H1 (cell line): ENCODE data around the gene RETREG3. TPM values are rescaled to one million over a fixed set of nuclear protein-coding genes. Genes with fewer than 3 reads are reported as not detected.

Source experiments
- CTCF ChIA-PET: fragments of 300-600 bp; sonication (Branson Sonifier 250); formaldehyde crosslinking; loops from one replicate; lab custom pipeline; 2021; ENCODE audit not compliant: partially characterized antibody; lab: Charles Lee
- POLR2A ChIA-PET: fragments of 300-600 bp; sonication (Branson Sonifier 250); formaldehyde crosslinking; loops from one replicate; lab custom pipeline; 2021; ENCODE audit warnings: inconsistent platforms; ENCODE audit not compliant: partially characterized antibody; lab: Charles Lee
- DNase-seq, 2 experiments: peaks; one replicate each; pipeline versions ENCODE4 v3.0.0 to v3.0.0-alpha.2; 2010 to 2022; ENCODE audit warnings: low spot score in 2 of 2, low read depth in 1 of 2, mixed read lengths in 1 of 2
- FAIRE-seq: peaks from 2 replicates; lab custom pipeline; 2011; peaks lifted over from hg19 to GRCh38; lab: Jason Lieb, UNC
- H2AFZ ChIP-seq: 2 replicates; pipeline ENCODE4 v1.8.1; 2012; ENCODE audit warnings: low read length, inconsistent platforms
- H2AK5ac ChIP-seq: 2 replicates; pipeline ENCODE4 v1.6.1; 2013; ENCODE audit warnings: low read depth, low read length
- H2BK120ac ChIP-seq: replicated peaks from 2 replicates; pipeline ENCODE3; 2013; ENCODE audit warnings: low read depth, low read length, inconsistent platforms
- H2BK12ac ChIP-seq: 2 replicates; pipeline ENCODE4 v1.6.1; 2013; ENCODE audit warnings: low read depth, low read length
- H2BK15ac ChIP-seq: 2 replicates; pipeline ENCODE4 v1.6.1; 2013; ENCODE audit warnings: low read length
- H2BK20ac ChIP-seq: 2 replicates; pipeline ENCODE4 v1.6.1; 2013; ENCODE audit warnings: low read length
- H2BK5ac ChIP-seq: 2 replicates; pipeline ENCODE4 v1.6.1; 2013; ENCODE audit warnings: low read depth, low read length
- H3K14ac ChIP-seq: 2 replicates; pipeline ENCODE4 v1.6.1; 2013; ENCODE audit warnings: inconsistent platforms; ENCODE audit not compliant: insufficient read length
- H3K18ac ChIP-seq: 2 replicates; pipeline ENCODE4 v1.6.1; 2013; ENCODE audit warnings: low read length; ENCODE audit errors: extremely low read depth
- H3K23ac ChIP-seq: 2 replicates; pipeline ENCODE4 v1.6.1; 2013; ENCODE audit warnings: inconsistent platforms; ENCODE audit not compliant: insufficient read length
- H3K23me2 ChIP-seq: 2 replicates; pipeline ENCODE4 v1.6.1; 2013; ENCODE audit warnings: low read depth, low read length
- H3K27ac ChIP-seq: 2 replicates; pipeline ENCODE4 v1.6.1; 2011; ENCODE audit warnings: low read depth, low read length, inconsistent platforms
- H3K27me3 ChIP-seq, 4 experiments: replicated peaks in 1 of 4; 1 replicate in 1 of 4; 2 replicates in 3 of 4; pipeline versions ENCODE4 v1.6.1 to v1.8.1; 2011 to 2013; ENCODE audit warnings: low read length in 3 of 4, mild to moderate bottlenecking in 3 of 4, inconsistent platforms in 2 of 4, mixed read lengths in 2 of 4, moderate library complexity in 1 of 4; ENCODE audit not compliant: control insufficient read depth in 3 of 4, insufficient read depth in 3 of 4; ENCODE audit errors: extremely low read depth in 1 of 4
- H3K36me3 ChIP-seq, 4 experiments: 2 replicates each; pipeline versions ENCODE4 v1.6.1 to v1.8.1; 2011 to 2013; ENCODE audit warnings: mild to moderate bottlenecking in 4 of 4, low read length in 3 of 4, moderate library complexity in 2 of 4, control low read depth in 1 of 4, inconsistent platforms in 1 of 4; ENCODE audit not compliant: insufficient read depth in 4 of 4, control insufficient read depth in 2 of 4
- H3K4ac ChIP-seq: replicated peaks from 2 replicates; pipeline ENCODE3; 2013; ENCODE audit warnings: low read length, low read depth, mixed read lengths, inconsistent platforms; ENCODE audit not compliant: insufficient read length
- H3K4me1 ChIP-seq, 4 experiments: replicated peaks in 1 of 4; 1 replicate in 1 of 4; 2 replicates in 3 of 4; pipeline versions ENCODE4 v1.6.1 to v1.8.1; 2011 to 2013; ENCODE audit warnings: low read length in 3 of 4, inconsistent platforms in 2 of 4, mixed read lengths in 1 of 4; ENCODE audit not compliant: insufficient read depth in 4 of 4, control insufficient read depth in 3 of 4
- H3K4me2 ChIP-seq, 2 experiments: 2 replicates each; pipeline versions ENCODE4 v1.6.1 to v1.8.1; 2011 to 2013; ENCODE audit warnings: low read depth in 2 of 2, low read length in 2 of 2, control low read depth in 1 of 2, inconsistent platforms in 1 of 2, mild to moderate bottlenecking in 1 of 2; ENCODE audit not compliant: insufficient read depth in 1 of 2
- H3K4me3 ChIP-seq, 4 experiments: fragments of 200-600, 300-600 bp in 1 of 4; sonication (generic), shearing (Covaris generic), sonication (Bioruptor Twin) in 1 of 4; 2 replicates each; pipeline versions ENCODE4 v1.5.1 to v1.8.1; 2011 to 2016; ENCODE audit warnings: low read length in 4 of 4, low read depth in 3 of 4, control low read depth in 2 of 4, inconsistent platforms in 2 of 4, mild to moderate bottlenecking in 2 of 4, mixed read lengths in 1 of 4, moderate library complexity in 1 of 4; ENCODE audit not compliant: insufficient read depth in 2 of 4; ENCODE audit errors: extremely low read depth in 1 of 4
- H3K56ac ChIP-seq: replicated peaks from 2 replicates; pipeline ENCODE3; 2013; ENCODE audit warnings: low read depth, mild to moderate bottlenecking, mixed read lengths, low read length, inconsistent platforms; ENCODE audit not compliant: insufficient read length
- H3K79me1 ChIP-seq: 2 replicates; pipeline ENCODE4 v1.6.1; 2013; ENCODE audit warnings: low read depth, low read length, control low read depth
- H3K79me2 ChIP-seq, 2 experiments: 2 replicates each; pipeline versions ENCODE4 v1.6.1 to v1.8.1; 2012 to 2013; ENCODE audit warnings: low read length in 2 of 2, mild to moderate bottlenecking in 2 of 2, inconsistent platforms in 1 of 2; ENCODE audit not compliant: insufficient read depth in 2 of 2, control insufficient read depth in 1 of 2
- H3K9ac ChIP-seq, 4 experiments: replicated peaks in 1 of 4; 1 replicate in 1 of 4; 2 replicates in 3 of 4; pipeline versions ENCODE4 v1.6.1 to v1.8.1; 2011 to 2013; ENCODE audit warnings: low read depth in 3 of 4, low read length in 3 of 4, control low read depth in 2 of 4, mild to moderate bottlenecking in 2 of 4, moderate library complexity in 2 of 4, inconsistent platforms in 1 of 4; ENCODE audit errors: extremely low read depth in 1 of 4
- H3K9me3 ChIP-seq, 2 experiments: 2 replicates each; pipeline versions ENCODE4 v1.6.1 to v1.8.1; 2012 to 2013; ENCODE audit warnings: mild to moderate bottlenecking in 2 of 2, moderate library complexity in 2 of 2, control low read depth in 1 of 2, inconsistent platforms in 1 of 2, low read depth in 1 of 2, low read length in 1 of 2, mixed read lengths in 1 of 2; ENCODE audit not compliant: insufficient read depth in 2 of 2
- H4K20me1 ChIP-seq, 2 experiments: replicated peaks in 1 of 2; 2 replicates each; pipeline versions ENCODE3 to v1.8.1; 2011 to 2013; ENCODE audit warnings: inconsistent platforms in 2 of 2, low read length in 2 of 2, mild to moderate bottlenecking in 1 of 2; ENCODE audit not compliant: insufficient read depth in 2 of 2, control insufficient read depth in 1 of 2
- H4K5ac ChIP-seq: 2 replicates; pipeline ENCODE4 v1.6.1; 2013; ENCODE audit warnings: low read length, low read depth, mixed read lengths, inconsistent platforms; ENCODE audit not compliant: insufficient read length
- H4K8ac ChIP-seq: 2 replicates; pipeline ENCODE4 v1.8.0; 2013; ENCODE audit warnings: mild to moderate bottlenecking, moderate library complexity, low read length, inconsistent platforms; ENCODE audit not compliant: insufficient read depth; ENCODE audit errors: extremely low read depth
- H4K91ac ChIP-seq: replicated peaks from 2 replicates; pipeline ENCODE3; 2013; ENCODE audit warnings: low read length, mixed read lengths, inconsistent platforms; ENCODE audit not compliant: insufficient read length
- CHD1 ChIP-seq: IDR thresholded peaks from 2 replicates; pipeline ENCODE4 v1.6.1; 2012; ENCODE audit warnings: low read depth, low read length, improper control_type of control experiment
- E2F6 ChIP-seq: IDR thresholded peaks from 2 replicates; pipeline ENCODE4 v1.6.1; 2012; ENCODE audit warnings: inconsistent platforms
- NRF1 ChIP-seq: IDR thresholded peaks from 2 replicates; pipeline ENCODE4 v1.6.1; 2011; ENCODE audit warnings: mild to moderate bottlenecking, low read depth, low read length, improper control_type of control experiment
- YY1 ChIP-seq: IDR thresholded peaks from 2 replicates; pipeline ENCODE4 v1.6.1; 2011; ENCODE audit warnings: low read depth, mild to moderate bottlenecking, low read length
- ZNF274 ChIP-seq: IDR thresholded peaks from 2 replicates; pipeline ENCODE4 v1.7.0; 2012; ENCODE audit warnings: low read length, borderline replicate concordance; ENCODE audit errors: extremely low read depth
- WGBS, 2 experiments: shearing (Covaris generic) in 1 of 2; methylation state at CpG; one replicate each; pipeline versions ENCODE4 v1.1.6 to v1.1.7; 2013 to 2015; ENCODE audit warnings: low lambda C conversion rate in 2 of 2, mixed read lengths in 2 of 2, inconsistent platforms in 1 of 2, low coverage in 1 of 2, missing lambda C conversion rate in 1 of 2; ENCODE audit not compliant: insufficient replicate concordance in 2 of 2, insufficient coverage in 1 of 2, insufficient read length in 1 of 2; ENCODE audit errors: extremely low coverage in 1 of 2, missing lambda C conversion rate in 1 of 2; 5-methylcytosine and 5-hydroxymethylcytosine counted together
- polyA plus RNA-seq, 7 experiments: library from polyadenylated mRNA; depleted of rRNA in 3 of 7; stranded (reverse) in 5 of 7; unstranded in 2 of 7; fragments of >200 nt in 5 of 7; fragments of 200-250 nt in 2 of 7; gene quantifications; 1 replicate in 5 of 7; 2 replicates in 1 of 7; 4 replicates in 1 of 7; pipeline versions ENCODE4 v1.2.1 to v1.2.3, GENCODE V29; 2011 to 2013; ENCODE audit warnings: missing spikeins in 2 of 7, mixed read lengths in 2 of 7
- total RNA-seq: library from RNA; stranded (reverse); fragmentation: NEBNext Ultra II Directional; extraction: Animal tissue kit (Norgen Biotek cat#: 25700); gene quantifications from 2 replicates; pipeline ENCODE4 v1.2.1, GENCODE V29; 2021

Gene RETREG3
- total and polyA plus RNA-seq, 2 of the 8 experiments (the other 6 are each of a cell fraction or from before 2014, with no cell fraction given) = 23.7 to 42.6 TPM

GRCh38 chr17:42563143-42563509, 46.0 kb downstream of the RETREG3 start:
- no peak overlapping the region for H3K56ac ChIP-seq
- no peak overlapping the region for H4K91ac ChIP-seq
- H4K20me1 ChIP-seq = peaks cover 0 to 1% of the 10 kb centered on the region in 2 experiments
- H3K36me3 ChIP-seq = peaks cover 3 to 17% (median 11%) of the 10 kb centered on the region in 4 experiments; a peak in 6 of 8 replicates
- H3K14ac ChIP-seq = no peak overlapping the region
- DNase-seq (no peak), FAIRE-seq (no peak)
- H2BK5ac ChIP-seq = no peak overlapping the region
- no peak overlapping the region for H2AFZ ChIP-seq
- H3K4me2 ChIP-seq = peak overlapping the region; percentile 88 to 91
- H2BK15ac ChIP-seq = no peak overlapping the region
- no peak overlapping the region for H4K5ac ChIP-seq
- H4K8ac ChIP-seq = no peak overlapping the region
- no peak overlapping the region for H2BK120ac ChIP-seq
- H3K4me1 ChIP-seq = peaks cover 0 to 21% (median 9%) of the 10 kb centered on the region in 4 experiments; a peak in 5 of 7 replicates
- 0 out of 2 replicates have a peak overlapping the region, but pooled peaks have one; percentile 29 for H2AK5ac ChIP-seq
- no peaks in the 10 kb centered on the region for H3K27me3 ChIP-seq
- peaks cover 9 to 22% of the 10 kb centered on the region in 2 experiments; a peak in 3 of 4 replicates for H3K79me2 ChIP-seq
- H3K23me2 ChIP-seq = peaks cover 18% of the 10 kb centered on the region
- CTCF ChIA-PET = interaction anchor here (1.0 to 1.5 kb wide), 5 partner anchors 15 to 747 kb away, joined by 3 to 7 read pairs (median 4); no protein-coding TSS in a partner anchor
- 90% methylated on average over 8 of the region's 14 CpGs; no CpG with 5 or more reads in 1 of the 2 experiments for WGBS, 2 experiments
- peaks cover 17% of the 10 kb centered on the region for H3K79me1 ChIP-seq
- H3K27ac ChIP-seq = no peak overlapping the region
- no peak overlapping the region for H3K18ac ChIP-seq
- POLR2A ChIA-PET = interaction anchor here (1.1 to 8.1 kb wide), 6 partner anchors 13 to 120 kb away, joined by 3 to 74 read pairs (median 4); partner anchors contain the start of gene PSMC3IP
- no peak overlapping the region for H2BK20ac ChIP-seq
- H3K4me3 ChIP-seq = peak overlapping the region; percentile 82 to 98 (median 88); a peak in 7 of 8 replicates
- H3K9ac ChIP-seq = peak overlapping the region in 3 of 4 experiments; percentile 83 to 84 (median 83); a peak in 5 of 7 replicates
- H2BK12ac ChIP-seq = no peak overlapping the region
- H3K23ac ChIP-seq = no peak overlapping the region
- no peak for TF ChIP-seq YY1
- TF ChIP-seq ZNF274 = no peak
- TF ChIP-seq NRF1 = no peak
- TF ChIP-seq E2F6 = no peak
- TF ChIP-seq CHD1 = no peak
- H3K4ac ChIP-seq = no peak overlapping the region
- H3K9me3 ChIP-seq = no peaks in the 10 kb centered on the region
